Ammon's horn (tissue), 1 donor: Measurements from ENCODE around the gene CCT8.
"Not testable (repeated sequence)": the region's sequence is repeated elsewhere in the genome, so short reads cannot be mapped to it uniquely, and the experiment has no call there.

Source experiments
- DNase-seq: peaks from one replicate; pipeline ENCODE4 v3.0.0-alpha.2; 2016; ENCODE audit warnings: low spot score

CCT8 gene

GRCh38 chr21:29017639-29018237, 55.7 kb downstream of the CCT8 start:
- no peak for DNase-seq

- not testable (repeated sequence) for DNase-seq
Observed at GRCh38 chr21:29011236-29011635, 62.2 kb downstream of the CCT8 start.

DNA sequence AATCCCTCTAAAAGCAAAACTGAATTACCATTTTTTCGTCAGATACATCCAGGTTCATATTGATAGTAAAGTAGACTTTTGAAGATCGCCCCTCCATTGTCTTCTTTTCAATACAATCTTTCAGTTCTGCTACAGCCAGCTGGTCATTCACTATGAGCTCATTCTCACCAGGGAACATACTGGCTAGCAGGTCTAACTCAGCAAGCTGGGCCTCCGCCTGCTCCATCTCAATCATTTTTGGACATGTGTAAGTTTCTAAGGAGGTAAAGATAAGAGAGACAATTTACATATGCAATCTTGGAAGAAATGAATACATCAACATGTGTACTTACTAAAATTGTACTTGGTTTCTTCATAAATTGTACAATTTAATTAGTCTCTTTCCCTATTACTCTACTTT, 65.1 kb downstream of the CCT8 start:
- no peak for DNase-seq

DNA sequence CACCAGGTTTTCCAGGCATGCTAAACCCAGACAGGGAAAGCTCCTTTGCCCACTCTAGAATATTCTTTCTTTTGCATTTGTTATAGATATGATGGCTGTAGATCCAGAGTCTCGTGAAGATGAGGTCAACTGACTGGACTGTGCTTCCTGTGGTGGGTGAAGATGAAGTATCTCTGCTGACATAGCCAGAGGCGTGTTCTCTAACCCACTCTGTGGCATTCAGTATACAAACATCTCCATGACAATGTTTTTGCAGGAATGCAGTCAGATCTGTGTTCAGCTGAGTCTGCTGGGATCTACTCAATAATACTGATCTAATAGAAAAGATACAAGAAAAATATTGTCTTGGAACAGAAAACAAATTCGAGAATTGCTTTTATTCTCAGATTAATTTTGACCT, 65.6 kb downstream of the CCT8 start:
- DNase-seq = no peak

DNA sequence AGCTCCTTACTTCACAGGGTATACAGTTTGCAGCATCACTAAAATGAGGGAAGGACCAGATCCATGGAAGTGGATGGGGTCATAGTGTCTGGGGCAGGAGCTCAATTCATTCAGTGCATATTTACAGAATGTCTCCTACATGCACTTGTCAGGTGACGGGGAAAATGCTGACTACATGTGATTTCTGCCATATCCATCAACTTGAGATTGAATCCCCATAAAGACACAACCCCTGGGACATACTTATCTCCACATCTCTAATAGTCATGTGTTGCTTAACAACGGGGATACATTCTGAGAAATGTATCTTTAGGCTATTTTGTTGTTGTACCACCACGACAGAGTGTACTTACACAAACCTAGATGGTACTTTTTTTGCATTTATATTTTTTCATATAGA, 66.3 kb downstream of the CCT8 start:
- no peak for DNase-seq
